ENCODE results near the gene UBFD1.

DNA sequence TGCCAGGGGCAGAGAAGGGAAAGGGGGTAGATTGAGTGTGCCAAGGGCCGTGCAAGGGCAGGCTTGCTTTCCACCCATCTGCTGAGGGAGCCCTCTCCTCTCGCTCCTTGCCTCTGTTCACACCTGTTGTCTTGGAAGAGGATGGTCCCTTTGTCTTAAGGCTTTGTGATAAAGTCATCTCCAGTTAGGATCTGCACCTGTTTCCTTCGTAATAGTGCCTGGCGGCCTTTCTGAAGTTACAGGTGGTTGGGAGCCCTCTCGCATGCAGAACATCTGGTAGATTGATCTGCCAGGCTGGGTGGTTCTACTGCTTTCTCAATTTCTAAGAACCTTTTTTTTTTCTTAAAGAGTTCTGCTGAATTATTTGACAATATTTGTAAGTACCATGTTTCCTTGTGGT is 16.3 kb downstream of the UBFD1 start:
- TF ChIP-seq, protein P1, sequence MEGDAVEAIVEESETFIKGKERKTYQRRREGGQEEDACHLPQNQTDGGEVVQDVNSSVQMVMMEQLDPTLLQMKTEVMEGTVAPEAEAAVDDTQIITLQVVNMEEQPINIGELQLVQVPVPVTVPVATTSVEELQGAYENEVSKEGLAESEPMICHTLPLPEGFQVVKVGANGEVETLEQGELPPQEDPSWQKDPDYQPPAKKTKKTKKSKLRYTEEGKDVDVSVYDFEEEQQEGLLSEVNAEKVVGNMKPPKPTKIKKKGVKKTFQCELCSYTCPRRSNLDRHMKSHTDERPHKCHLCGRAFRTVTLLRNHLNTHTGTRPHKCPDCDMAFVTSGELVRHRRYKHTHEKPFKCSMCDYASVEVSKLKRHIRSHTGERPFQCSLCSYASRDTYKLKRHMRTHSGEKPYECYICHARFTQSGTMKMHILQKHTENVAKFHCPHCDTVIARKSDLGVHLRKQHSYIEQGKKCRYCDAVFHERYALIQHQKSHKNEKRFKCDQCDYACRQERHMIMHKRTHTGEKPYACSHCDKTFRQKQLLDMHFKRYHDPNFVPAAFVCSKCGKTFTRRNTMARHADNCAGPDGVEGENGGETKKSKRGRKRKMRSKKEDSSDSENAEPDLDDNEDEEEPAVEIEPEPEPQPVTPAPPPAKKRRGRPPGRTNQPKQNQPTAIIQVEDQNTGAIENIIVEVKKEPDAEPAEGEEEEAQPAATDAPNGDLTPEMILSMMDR (IDR thresholded peaks at IDR 0.05), result no peak
- TF ChIP-seq POLR2A (IDR thresholded peaks at IDR 0.05), result no peak
- TF ChIP-seq EP300 (IDR thresholded peaks at IDR 0.05), result no peak

Measured in upper lobe of left lung (tissue), 4 donors.